HepG2 (cell line): ENCODE measurements around the gene TMEM184B. TPM values are rescaled to one million over a fixed set of nuclear protein-coding genes. Genes with fewer than 3 reads are reported as not detected.

Experiments used
- ARNT ChIP-seq: fragments of 450-650 bp; IDR thresholded peaks from 2 replicates; pipeline ENCODE4 v1.6.1; 2017
- ARNTL ChIP-seq: sonication (generic); formaldehyde crosslinking; IDR thresholded peaks from 2 replicates; pipeline ENCODE4 v1.4.0; 2020; ENCODE audit warnings: mild to moderate bottlenecking, missing genetic modification reagents
- ATF4 ChIP-seq, 2 experiments: fragments of 450-650 bp in 1 of 2; sonication (generic) in 1 of 2; formaldehyde crosslinking; IDR thresholded peaks; 2 replicates each; pipeline versions ENCODE4 v1.5.0 to v1.8.0; 2020 to 2022; ENCODE audit warnings: mild to moderate bottlenecking in 1 of 2, missing genetic modification reagents in 1 of 2
- FOXK1 ChIP-seq: sonication (generic); formaldehyde crosslinking; IDR thresholded peaks from 2 replicates; pipeline ENCODE4 v1.4.0; 2020; ENCODE audit warnings: low read depth, missing genetic modification reagents, borderline replicate concordance
- FOXK2 ChIP-seq: fragments of 450-650 bp; IDR thresholded peaks from 2 replicates; pipeline ENCODE4 v1.6.1; 2016
- NFKB2 ChIP-seq: sonication (generic); formaldehyde crosslinking; IDR thresholded peaks from 2 replicates; pipeline ENCODE4 v1.4.0; 2020; ENCODE audit warnings: missing genetic modification reagents, borderline replicate concordance
- NONO ChIP-seq, 2 experiments: fragments of 450-650 bp in 1 of 2; sonication (generic) in 1 of 2; formaldehyde crosslinking in 1 of 2; IDR thresholded peaks in 1 of 2; conservative IDR thresholded peaks in 1 of 2; 2 replicates each; pipeline versions ENCODE4 v1.6.1 to v1.8.0; 2017 to 2022; ENCODE audit warnings: mild to moderate bottlenecking in 1 of 2, missing genetic modification reagents in 1 of 2, moderate library complexity in 1 of 2
- SKI ChIP-seq: fragments of 450-650 bp; IDR thresholded peaks from one replicate; pipeline ENCODE4 v1.6.1; 2018; ENCODE audit warnings: mild to moderate bottlenecking; ENCODE audit not compliant: partially characterized antibody
- SNAPC2 ChIP-seq: sonication (generic); formaldehyde crosslinking; IDR thresholded peaks from 2 replicates; pipeline ENCODE4 v1.8.1; 2022; ENCODE audit warnings: mild to moderate bottlenecking, missing genetic modification reagents
- SOX13 ChIP-seq, 3 experiments: fragments of 450-650 bp in 1 of 3; sonication (generic) in 1 of 3; formaldehyde crosslinking in 1 of 3; IDR thresholded peaks in 2 of 3; conservative IDR thresholded peaks in 1 of 3; 2 replicates each; pipeline versions ENCODE4 v1.5.0 to v1.6.1; 2016 to 2020; ENCODE audit warnings: antibody characterized with exemption in 1 of 3, mild to moderate bottlenecking in 1 of 3, missing compliant biosample characterization in 1 of 3, missing genetic modification reagents in 1 of 3, moderate library complexity in 1 of 3
- TSC22D2 ChIP-seq: sonication (generic); formaldehyde crosslinking; IDR thresholded peaks from 2 replicates; pipeline ENCODE4 v1.5.1; 2020; ENCODE audit warnings: missing genetic modification reagents, mild to moderate bottlenecking, borderline replicate concordance
- ZBTB10 ChIP-seq: sonication (generic); formaldehyde crosslinking; IDR thresholded peaks from 2 replicates; pipeline ENCODE4 v1.4.0; 2020; ENCODE audit warnings: missing genetic modification reagents, borderline replicate concordance
- ZFP36 ChIP-seq: fragments of 150-350 bp; IDR thresholded peaks from 2 replicates; pipeline ENCODE4 v1.6.1; 2018; ENCODE audit warnings: borderline replicate concordance, low read length, low read depth; ENCODE audit not compliant: partially characterized antibody
- ZFP91 ChIP-seq: sonication (generic); formaldehyde crosslinking; IDR thresholded peaks from 2 replicates; pipeline ENCODE4 v1.9.0; 2022; ENCODE audit warnings: missing genetic modification reagents, mild to moderate bottlenecking, borderline replicate concordance
- ZKSCAN5 ChIP-seq: sonication (generic); formaldehyde crosslinking; IDR thresholded peaks from 2 replicates; pipeline ENCODE4 v1.5.1; 2020; ENCODE audit warnings: mild to moderate bottlenecking, missing genetic modification reagents
- ZNF235 ChIP-seq: sonication (generic); formaldehyde crosslinking; IDR thresholded peaks from 2 replicates; pipeline ENCODE4 v1.8.1; 2023; ENCODE audit warnings: mild to moderate bottlenecking, missing genetic modification reagents, borderline replicate concordance
- ZNF292 ChIP-seq: sonication (generic); formaldehyde crosslinking; IDR thresholded peaks from 2 replicates; pipeline ENCODE4 v1.8.1; 2022; ENCODE audit warnings: mild to moderate bottlenecking, low read depth, missing genetic modification reagents, borderline replicate concordance
- ZNF30 ChIP-seq: sonication (generic); formaldehyde crosslinking; IDR thresholded peaks from 2 replicates; pipeline ENCODE4 v1.5.0; 2020; ENCODE audit warnings: mild to moderate bottlenecking, missing genetic modification reagents
- ZNF354B ChIP-seq: sonication (generic); formaldehyde crosslinking; IDR thresholded peaks from 2 replicates; pipeline ENCODE4 v1.8.0; 2022; ENCODE audit warnings: mild to moderate bottlenecking, missing genetic modification reagents
- ZNF441 ChIP-seq: sonication (generic); formaldehyde crosslinking; IDR thresholded peaks from 2 replicates; pipeline ENCODE4 v1.7.0; 2021; ENCODE audit warnings: missing genetic modification reagents, borderline replicate concordance
- ZNF737 ChIP-seq: sonication (generic); formaldehyde crosslinking; IDR thresholded peaks from 2 replicates; pipeline ENCODE4 v1.5.0; 2020; ENCODE audit warnings: missing genetic modification reagents, mild to moderate bottlenecking, borderline replicate concordance
- ZNF772 ChIP-seq: sonication (generic); formaldehyde crosslinking; IDR thresholded peaks from 2 replicates; pipeline ENCODE4 v1.5.0; 2020; ENCODE audit warnings: mild to moderate bottlenecking, missing genetic modification reagents
- ZNF83 ChIP-seq: sonication (generic); formaldehyde crosslinking; IDR thresholded peaks from 2 replicates; pipeline ENCODE4 v1.4.0; 2020; ENCODE audit warnings: missing genetic modification reagents, mild to moderate bottlenecking, borderline replicate concordance
- polyA plus RNA-seq, 8 experiments: library from polyadenylated mRNA; depleted of rRNA in 3 of 8; stranded (reverse) in 7 of 8; unstranded in 1 of 8; fragments of >200 nt; fragmentation: Illumina TruSeq in 4 of 8; extraction: Trizol in 4 of 8; gene quantifications; 2 replicates each; pipeline versions ENCODE4 v1.2.1 to v1.2.3, GENCODE V29; 2011 to 2016; ENCODE audit warnings: low read depth in 4 of 8, missing spikeins in 1 of 8, mixed read lengths in 1 of 8; ENCODE audit not compliant: insufficient read depth in 1 of 8
- total RNA-seq, 5 experiments: library from RNA; depleted of rRNA; stranded (reverse); fragments of >200 nt; fragmentation: Illumina TruSeq; extraction: Trizol; gene quantifications; 2 replicates each; pipeline ENCODE4 v1.2.3, GENCODE V29; 2016; ENCODE audit warnings: low read depth in 1 of 5

The TMEM184B gene
- total and polyA plus RNA-seq, 2 of the 13 experiments (the other 11 are each of a cell fraction or from before 2014, with no cell fraction given): 15.9 to 16.0 TPM

GRCh38 chr22:38177926-38178604 lies 94.7 kb downstream of the TMEM184B start (continued):
- TF ChIP-seq NFKB2 (CRISPR knock-in tag) (no peak), NONO (IDR thresholded peaks at IDR 0.05) (no peak), NONO (CRISPR knock-in tag; conservative IDR thresholded peaks at IDR 0.05) (0 out of 2 replicates have a peak, but pooled peaks have one; percentile 34), ZKSCAN5 (no peak), ATF4 (CRISPR knock-in tag; IDR thresholded peaks at IDR 0.05) (peak in 1 of 2 experiments; percentile 56; a peak in 1 of 4 replicates), FOXK1 (CRISPR knock-in tag) (peak; percentile 75; the same call in 1 of the 2 replicates), ZNF235 (no peak), SNAPC2 (CRISPR knock-in tag) (no peak), FOXK2 (0 out of 2 replicates have a peak, but pooled peaks have one; percentile 11), SOX13 (IDR thresholded peaks at IDR 0.05) (peak; percentile 97), SOX13 (CRISPR knock-in tag; conservative IDR thresholded peaks at IDR 0.05 in 1 of 2, IDR thresholded peaks at IDR 0.05 in 1 of 2) (peak in 1 of 2 experiments; percentile 99; a peak in 2 of 4 replicates), ZBTB10 (CRISPR knock-in tag) (no peak; the same call in 1 of the 2 replicates), SKI (peak; percentile 22), ARNT (no peak), TSC22D2 (CRISPR knock-in tag) (no peak), ZNF292 (CRISPR knock-in tag) (peak; percentile 78; the same call in 1 of the 2 replicates), ZNF737 (CRISPR knock-in tag) (no peak), ZNF354B (CRISPR knock-in tag) (no peak), ZNF441 (CRISPR knock-in tag) (0 out of 2 replicates have a peak, but pooled peaks have one; percentile 62), ZNF30 (CRISPR knock-in tag) (no peak), ZNF772 (CRISPR knock-in tag) (0 out of 2 replicates have a peak, but pooled peaks have one; percentile 14), ZNF83 (CRISPR knock-in tag) (no peak), ZFP91 (CRISPR knock-in tag) (peak; percentile 99), ARNTL (CRISPR knock-in tag) (no peak), ZFP36 (peak; percentile 50)
